GM10248 (cell line): ENCODE data around the gene VPS13A.

Experiments used
- CTCF ChIA-PET: fragments of 300-600 bp; sonication (Branson Sonifier 250); formaldehyde crosslinking; extraction: SDS; loops from one replicate; lab custom pipeline; 2021; ENCODE audit warnings: antibody characterized with exemption; lab: Yijun Ruan, JAX
- POLR2A ChIA-PET: fragments of 350-650 bp; sonication (Branson Sonifier 250); formaldehyde crosslinking; extraction: SDS; loops from one replicate; lab custom pipeline; 2020; ENCODE audit warnings: antibody characterized with exemption; lab: Yijun Ruan, JAX
- DNase-seq: peaks from one replicate; pipeline ENCODE4 v3.0.0; 2012; ENCODE audit errors: extremely low spot score
- TF ChIP-seq, protein P1 (sequence below): IDR thresholded peaks from 2 replicates; pipeline ENCODE4 v1.5.1; 2012; ENCODE audit warnings: mild to moderate bottlenecking, low read depth; ENCODE audit errors: extremely low read depth, missing control alignments, control extremely low read depth

VPS13A gene

DNA sequence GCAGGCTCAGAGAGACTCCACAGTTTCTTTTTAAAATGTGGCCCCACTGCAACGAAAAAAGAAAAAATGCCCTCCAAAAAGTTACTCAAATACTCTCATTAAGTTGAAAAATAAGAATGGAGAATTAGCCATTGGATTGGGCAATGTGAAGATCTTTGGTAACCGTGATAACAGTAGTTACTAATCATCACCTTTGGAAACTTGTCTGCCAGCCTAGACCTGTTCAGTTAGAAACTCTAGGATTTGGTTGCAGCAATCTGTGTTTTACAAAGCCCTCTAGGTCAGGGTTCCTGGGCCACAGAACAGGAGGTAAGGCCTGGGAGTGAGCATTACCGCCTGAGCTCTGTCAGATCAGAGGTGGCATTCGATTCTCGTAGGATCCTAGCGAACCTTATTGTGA lies 34.2 kb downstream of the VPS13A start:
- TF ChIP-seq, protein P1, sequence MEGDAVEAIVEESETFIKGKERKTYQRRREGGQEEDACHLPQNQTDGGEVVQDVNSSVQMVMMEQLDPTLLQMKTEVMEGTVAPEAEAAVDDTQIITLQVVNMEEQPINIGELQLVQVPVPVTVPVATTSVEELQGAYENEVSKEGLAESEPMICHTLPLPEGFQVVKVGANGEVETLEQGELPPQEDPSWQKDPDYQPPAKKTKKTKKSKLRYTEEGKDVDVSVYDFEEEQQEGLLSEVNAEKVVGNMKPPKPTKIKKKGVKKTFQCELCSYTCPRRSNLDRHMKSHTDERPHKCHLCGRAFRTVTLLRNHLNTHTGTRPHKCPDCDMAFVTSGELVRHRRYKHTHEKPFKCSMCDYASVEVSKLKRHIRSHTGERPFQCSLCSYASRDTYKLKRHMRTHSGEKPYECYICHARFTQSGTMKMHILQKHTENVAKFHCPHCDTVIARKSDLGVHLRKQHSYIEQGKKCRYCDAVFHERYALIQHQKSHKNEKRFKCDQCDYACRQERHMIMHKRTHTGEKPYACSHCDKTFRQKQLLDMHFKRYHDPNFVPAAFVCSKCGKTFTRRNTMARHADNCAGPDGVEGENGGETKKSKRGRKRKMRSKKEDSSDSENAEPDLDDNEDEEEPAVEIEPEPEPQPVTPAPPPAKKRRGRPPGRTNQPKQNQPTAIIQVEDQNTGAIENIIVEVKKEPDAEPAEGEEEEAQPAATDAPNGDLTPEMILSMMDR = no peak
- ChIA-PET CTCF (interaction anchor here (0.9 to 1.5 kb wide), 2 partner anchors 8 to 12 kb away, joined by 3 to 4 read pairs; no protein-coding TSS in a partner anchor), POLR2A (no interaction called here)
- DNase-seq = no peak

DNA sequence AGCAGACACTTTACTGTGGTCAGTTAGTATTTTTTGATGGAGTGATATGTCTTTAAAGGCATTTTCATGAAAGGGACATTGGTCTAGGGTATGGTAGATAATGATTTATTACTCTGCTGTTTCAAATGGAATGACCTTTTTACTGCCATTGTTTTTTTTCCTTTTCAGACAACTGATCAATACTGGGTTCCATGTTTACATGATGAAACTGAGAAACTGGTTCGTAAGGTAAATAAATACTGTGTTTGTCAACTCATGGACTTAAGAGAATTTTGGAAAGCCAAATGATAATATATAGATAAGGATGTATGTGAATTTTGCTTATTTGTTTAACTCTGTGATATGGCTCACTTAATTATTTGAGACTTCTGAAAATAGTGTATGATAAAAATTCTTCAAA lies 35.5 kb downstream of the VPS13A start:
- TF ChIP-seq, protein P1 = no peak

DNA sequence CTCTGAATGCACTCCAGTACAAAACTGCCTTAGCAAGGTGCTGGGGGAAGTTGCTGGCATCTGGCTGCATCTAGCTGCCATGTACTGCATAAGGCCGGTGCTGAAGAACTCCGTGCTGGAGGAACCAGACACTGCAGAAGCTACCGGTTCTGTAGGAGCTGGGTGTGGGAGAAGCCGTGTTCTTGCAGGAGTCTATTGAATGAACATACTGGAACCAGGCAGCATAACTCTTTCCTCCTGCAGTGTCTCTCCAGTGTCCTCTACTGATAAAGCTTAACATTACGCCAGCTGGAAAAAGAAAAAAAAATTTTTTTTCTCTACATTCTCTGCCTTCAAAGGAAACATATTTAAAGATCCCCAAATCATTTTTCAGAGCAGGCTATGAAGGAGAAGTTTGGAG lies 38.5 kb downstream of the VPS13A start:
- DNase-seq = no peak
- ChIA-PET CTCF (interaction anchor here (1.2 to 1.3 kb wide), 3 partner anchors 8 to 12 kb away, joined by 3 to 6 read pairs (median 4); no protein-coding TSS in a partner anchor), POLR2A (no interaction called here)
- TF ChIP-seq, protein P1 = no peak

More for the DNA sequence above, 35.5 kb downstream of the VPS13A start:
- ChIA-PET CTCF (interaction anchor here (1.5 kb wide), 1 partner anchor 11 kb away, joined by 4 read pairs; no protein-coding TSS in a partner anchor), POLR2A (no interaction called here)
- DNase-seq = no peak

DNA sequence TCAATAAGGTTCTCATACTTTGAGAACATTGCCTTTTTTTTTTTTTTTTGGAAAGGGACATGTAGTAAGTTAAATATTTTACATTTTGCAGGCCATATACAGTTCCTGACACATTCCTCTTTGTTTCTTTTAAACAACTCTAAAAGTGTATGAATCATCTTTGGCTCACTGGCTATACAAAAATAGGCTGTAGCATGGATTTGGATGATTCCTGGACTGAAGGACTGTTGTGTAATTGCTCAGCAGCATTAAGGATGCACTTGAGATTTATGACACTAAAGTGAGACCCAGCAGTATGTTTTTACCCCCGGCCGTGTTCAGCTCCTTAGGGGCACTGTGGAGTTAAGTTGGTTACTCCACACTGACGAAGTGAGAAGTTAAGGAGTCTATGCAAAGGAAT lies 41.3 kb downstream of the VPS13A start:
- ChIA-PET POLR2A (no interaction called here), CTCF (no interaction called here)
- no peak for DNase-seq
- TF ChIP-seq, protein P1 = no peak

DNA sequence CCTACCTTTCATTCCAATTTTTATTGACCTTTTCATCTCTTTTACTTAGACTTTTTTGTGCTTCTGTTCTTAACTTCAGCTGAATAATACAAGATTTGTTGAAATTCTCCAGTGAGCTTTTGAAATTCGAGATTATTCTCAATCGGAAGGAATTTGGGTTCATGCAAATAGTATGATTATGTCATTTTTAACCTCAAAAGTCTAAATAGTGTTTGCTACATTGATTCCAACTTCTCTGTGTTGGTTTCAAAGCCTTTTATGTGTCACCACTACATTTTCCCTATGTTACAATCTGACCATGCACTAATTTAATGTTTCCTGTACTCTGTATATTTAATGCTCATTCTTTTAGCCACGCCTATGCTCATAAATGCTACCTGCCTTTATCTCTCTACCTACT lies 44.1 kb downstream of the VPS13A start:
- TF ChIP-seq, protein P1 = no peak
- ChIA-PET CTCF (interaction anchor here (1.3 kb wide), 1 partner anchor 14 kb away, joined by 3 read pairs; no protein-coding TSS in a partner anchor), POLR2A (no interaction called here)
- DNase-seq = no peak

DNA sequence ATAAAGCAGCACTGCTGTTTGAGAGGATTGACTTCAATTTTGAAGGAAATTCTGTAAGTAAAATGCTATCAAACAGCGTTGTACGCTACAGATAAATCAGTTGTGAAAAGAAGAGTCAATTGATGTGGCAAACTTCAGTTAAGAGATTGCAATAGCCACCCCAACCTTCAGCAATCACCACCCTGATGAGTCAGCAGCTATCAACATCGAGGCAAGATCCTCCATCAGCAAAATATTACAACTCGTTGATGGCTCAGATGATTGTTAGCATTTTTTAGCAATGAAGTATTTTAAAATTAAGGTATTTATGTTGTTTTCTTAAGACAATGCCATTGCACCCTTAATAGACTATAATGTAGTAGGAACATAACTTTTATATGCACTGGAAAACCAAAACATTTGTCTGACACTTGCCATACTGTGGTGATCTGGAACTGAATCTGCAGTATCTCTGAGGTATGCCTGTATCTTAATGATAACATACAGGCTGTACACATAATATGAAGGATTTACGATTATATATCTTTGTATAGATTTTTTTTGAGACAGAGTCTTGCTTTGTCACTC lies 47.5 kb downstream of the VPS13A start:
- ChIA-PET POLR2A (no interaction called here), CTCF (interaction anchor here (1.4 to 1.6 kb wide), 2 partner anchors 9 to 15 kb away, joined by 4 to 6 read pairs; no protein-coding TSS in a partner anchor)
- DNase-seq = no peak
- TF ChIP-seq, protein P1 = no peak
